Activated CD4-positive, alpha-beta T cell treated with anti-CD3 and anti-CD28 coated beads for 1 hour (primary cell): ENCODE results near the gene SLC44A4.

Experiments used
- DNase-seq: peaks from one replicate; pipeline ENCODE4 v3.0.0-alpha.2; 2020

SLC44A4 gene

GRCh38 chr6:31900917-31901414, 22.2 kb upstream of the SLC44A4 start:
- DNase-seq = no peak

GRCh38 chr6:31899882-31900722, 21.3 kb upstream of the SLC44A4 start:
- DNase-seq = no peak

GRCh38 chr6:31899215-31899614, 20.4 kb upstream of the SLC44A4 start:
- no peak for DNase-seq

GRCh38 chr6:31898383-31899011, 19.7 kb upstream of the SLC44A4 start:
- no peak for DNase-seq

- peak; percentile 74 for DNase-seq
Measured at GRCh38 chr6:31897612-31898382, 19.0 kb upstream of the SLC44A4 start, which contains the start of gene EHMT2. EHMT2 (minus strand) TSS chr6:31897698; CDS start chr6:31897677, 21 bp downstream.

- DNase-seq = peak; percentile 12
Measured at GRCh38 chr6:31896856-31897611, 18.2 kb upstream of the SLC44A4 start.

GRCh38 chr6:31896493-31896855, 17.7 kb upstream of the SLC44A4 start:
- no peak for DNase-seq

- no peak for DNase-seq
Measured at GRCh38 chr6:31892821-31893220, 14.0 kb upstream of the SLC44A4 start.

GRCh38 chr6:31889331-31889972, 10.7 kb upstream of the SLC44A4 start:
- DNase-seq = no peak

- DNase-seq = peak; percentile 35
Measured at GRCh38 chr6:31888276-31889258, 9.8 kb upstream of the SLC44A4 start.

- DNase-seq = no peak
Measured at GRCh38 chr6:31887173-31888007, 8.6 kb upstream of the SLC44A4 start.

- no peak for DNase-seq
Measured at GRCh38 chr6:31886541-31886991, 7.8 kb upstream of the SLC44A4 start.

GRCh38 chr6:31884528-31885035, 5.8 kb upstream of the SLC44A4 start:
- DNase-seq = no peak

GRCh38 chr6:31883676-31884075, 4.9 kb upstream of the SLC44A4 start:
- no peak for DNase-seq

GRCh38 chr6:31882344-31882743, 3.5 kb upstream of the SLC44A4 start:
- DNase-seq = no peak

- DNase-seq = no peak
Measured at GRCh38 chr6:31881136-31881859, 2.5 kb upstream of the SLC44A4 start.

GRCh38 chr6:31880616-31881015, 1.8 kb upstream of the SLC44A4 start:
- no peak for DNase-seq

- DNase-seq = no peak
Measured at GRCh38 chr6:31879901-31880300, 1.1 kb upstream of the SLC44A4 start.

- no peak for DNase-seq
Measured at GRCh38 chr6:31879143-31879542, 346 bp upstream of the SLC44A4 start.
